RKO (cell line): ENCODE results near the gene FCN3.
"Not testable (repeated sequence)": the region's sequence is repeated elsewhere in the genome, so short reads cannot be mapped to it uniquely, and the experiment has no call there.

Source experiments
- DNase-seq: peaks from one replicate; pipeline ENCODE4 v3.0.0-alpha.2; 2016; ENCODE audit warnings: low spot score

FCN3 gene

DNA sequence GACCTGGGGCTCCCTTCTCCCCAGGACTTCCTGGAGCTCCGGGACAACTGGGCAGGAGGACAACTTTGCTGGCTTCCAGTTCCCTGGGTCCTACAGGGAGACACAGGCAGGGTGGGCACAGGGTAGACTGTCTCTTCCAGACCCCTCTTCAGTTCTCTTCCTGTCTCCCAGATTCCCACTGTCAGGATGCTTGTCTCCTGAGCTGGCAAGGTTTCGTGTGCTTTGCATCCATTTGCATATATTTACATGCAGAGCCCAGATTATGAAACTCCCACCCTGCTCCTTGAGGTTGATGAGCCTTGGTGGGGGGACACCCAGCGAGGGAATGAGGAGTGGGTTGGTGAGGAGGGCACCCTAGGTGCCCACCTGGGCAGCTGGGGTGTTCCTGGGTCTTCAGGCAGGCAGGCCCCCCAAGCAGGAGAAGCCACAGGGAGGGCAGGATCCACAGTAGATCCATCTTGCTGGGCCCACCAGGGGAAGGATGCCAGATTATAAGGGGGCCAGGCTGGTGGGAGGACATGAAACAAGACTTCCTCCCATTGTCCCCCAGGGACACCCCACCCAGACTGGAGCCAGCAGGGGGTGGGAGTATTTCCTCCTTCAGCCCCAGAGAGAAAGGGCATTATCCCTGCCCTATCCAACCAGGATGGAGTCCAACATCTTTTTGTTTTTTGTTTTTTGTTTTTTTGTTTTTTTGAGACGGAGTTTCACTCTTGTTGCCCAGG, at the start of gene FCN3:
TSS of gene FCN3 (minus strand) at position 463 of the 725 bp plus-strand sequence. CDS start at position 457, 6 bp downstream.
- DNase-seq: no peak

DNA sequence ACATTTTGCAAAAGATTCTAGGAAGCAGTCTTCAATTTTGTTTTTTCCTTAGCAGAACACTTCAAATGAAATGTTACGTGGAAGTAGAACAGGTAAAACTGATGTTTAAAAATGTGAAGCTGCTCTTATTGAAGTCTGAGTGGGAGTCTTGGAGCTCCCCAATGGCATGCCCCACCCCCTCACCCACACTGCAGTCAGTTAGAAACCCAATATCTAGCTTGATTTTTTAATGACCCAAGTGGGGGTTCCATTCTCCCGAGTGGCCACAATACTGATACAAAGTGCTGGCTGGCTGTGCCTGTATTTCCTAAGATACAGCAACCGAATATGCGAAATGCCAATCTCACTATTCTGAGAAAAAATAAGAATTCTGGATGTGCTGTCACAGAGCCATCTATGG, 49.1 kb upstream of the FCN3 start:
- no peak for DNase-seq

DNA sequence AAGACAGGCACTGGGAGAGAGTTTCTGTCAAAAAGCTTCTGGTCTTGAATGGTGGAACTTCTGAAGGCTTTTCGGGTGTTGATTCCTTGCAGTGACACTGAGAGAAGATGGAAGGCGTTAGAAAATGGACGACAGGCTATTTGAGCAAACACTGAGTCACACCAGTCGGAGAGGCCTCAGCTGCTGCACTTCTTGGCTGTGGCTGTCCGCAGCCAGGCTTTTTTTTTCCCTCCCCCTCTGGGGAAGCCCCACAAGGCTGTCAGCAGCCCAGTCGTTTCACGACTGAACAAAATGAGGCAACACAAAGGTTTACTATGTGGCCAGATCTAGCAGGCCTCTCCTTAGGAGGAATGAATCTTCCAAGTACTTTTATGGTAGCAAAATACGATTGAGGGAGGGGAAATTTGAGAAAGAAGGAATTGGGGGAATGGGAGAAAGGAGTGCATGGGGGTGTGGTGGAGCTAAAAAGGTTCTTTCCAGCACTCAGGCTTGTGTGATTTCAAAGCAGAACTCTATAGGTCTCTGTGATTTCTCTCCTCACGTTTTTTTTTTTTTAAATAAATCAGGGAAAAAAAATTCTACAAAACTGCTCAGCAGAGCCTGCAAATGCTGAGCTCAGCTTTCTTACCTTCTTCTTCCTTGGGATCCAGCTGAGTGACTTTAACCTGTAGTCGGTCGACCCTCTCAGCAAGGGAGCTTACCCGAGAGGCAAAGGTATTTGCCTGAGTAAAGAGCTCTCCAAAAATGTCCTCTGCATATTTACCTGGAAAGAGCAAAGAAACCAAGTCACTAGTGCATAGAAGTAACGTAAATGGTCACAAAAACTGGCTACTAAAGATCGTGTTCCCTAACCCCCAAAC, 43.9 kb upstream of the FCN3 start:
- no peak for DNase-seq

DNA sequence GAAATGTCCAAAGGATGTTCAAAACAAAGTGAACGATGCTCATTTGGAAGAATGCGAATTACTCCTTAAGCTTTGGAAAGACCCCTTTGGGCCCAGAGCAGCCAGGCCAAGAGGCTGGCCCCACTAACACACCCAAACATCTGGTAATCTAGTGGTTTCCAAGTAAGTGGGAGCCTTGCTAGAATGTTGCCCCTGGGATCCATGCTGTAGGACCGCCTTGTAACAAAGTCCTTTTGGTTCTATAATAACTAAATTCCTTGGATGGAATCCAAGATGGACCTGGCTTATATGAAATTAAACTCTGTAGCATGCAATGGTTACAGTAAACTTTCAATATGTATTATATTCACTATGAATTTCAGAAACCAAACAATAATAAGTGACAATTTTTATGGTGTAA, 43.1 kb upstream of the FCN3 start:
- no peak for DNase-seq

DNA sequence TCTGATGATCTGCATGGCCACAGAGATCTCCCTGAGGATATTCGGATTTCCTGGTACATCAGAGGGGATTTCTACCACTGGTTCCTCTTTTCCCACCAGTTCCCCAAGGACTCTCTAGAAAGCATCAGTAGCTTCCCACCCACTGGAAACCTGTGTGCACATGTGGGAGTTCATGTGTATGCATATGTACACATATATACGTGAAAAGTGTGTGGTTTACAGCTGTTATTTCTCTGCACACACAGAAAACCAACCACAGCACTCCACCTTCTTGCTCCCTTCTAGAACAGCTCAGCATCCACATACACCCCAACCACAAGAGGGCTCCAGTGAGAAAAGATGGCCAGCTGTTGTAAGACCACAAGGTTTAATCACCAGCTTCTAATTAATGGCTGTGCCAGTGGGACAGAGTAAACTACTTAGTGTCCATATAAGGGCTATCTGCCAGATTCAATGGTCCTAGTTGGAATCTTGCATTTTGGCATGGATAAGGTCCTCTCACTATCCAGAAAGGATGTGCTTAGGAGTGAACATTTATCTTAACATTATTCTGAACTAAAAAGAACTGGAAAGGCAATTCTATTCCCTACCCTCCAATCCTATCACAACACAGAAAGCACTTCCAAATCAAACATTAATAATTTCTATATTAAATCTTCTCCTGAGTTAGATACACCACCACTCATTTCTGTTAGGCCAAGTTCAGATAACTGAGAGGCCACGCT, 41.9 kb upstream of the FCN3 start:
- peak; percentile 72 for DNase-seq

DNA sequence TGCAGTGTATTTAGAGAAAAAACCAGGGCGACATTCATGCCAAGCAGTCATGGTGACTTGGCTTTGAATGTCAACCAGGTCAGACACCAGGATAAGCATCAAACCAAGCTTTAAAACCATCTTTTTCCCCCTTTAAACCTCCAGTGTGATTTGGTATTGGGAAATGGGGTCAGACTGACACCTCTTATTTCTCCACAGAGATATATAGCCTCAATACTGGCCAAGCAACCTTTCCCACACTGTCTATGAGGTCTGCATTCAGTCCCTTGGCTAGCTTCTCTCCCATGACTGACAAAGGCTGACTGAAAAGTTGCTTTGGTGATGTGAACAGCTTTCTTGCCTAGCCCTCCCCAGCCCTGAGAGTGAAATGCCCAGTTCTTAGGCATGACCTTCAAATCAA, 39.5 kb upstream of the FCN3 start:
- DNase-seq: no peak

DNA sequence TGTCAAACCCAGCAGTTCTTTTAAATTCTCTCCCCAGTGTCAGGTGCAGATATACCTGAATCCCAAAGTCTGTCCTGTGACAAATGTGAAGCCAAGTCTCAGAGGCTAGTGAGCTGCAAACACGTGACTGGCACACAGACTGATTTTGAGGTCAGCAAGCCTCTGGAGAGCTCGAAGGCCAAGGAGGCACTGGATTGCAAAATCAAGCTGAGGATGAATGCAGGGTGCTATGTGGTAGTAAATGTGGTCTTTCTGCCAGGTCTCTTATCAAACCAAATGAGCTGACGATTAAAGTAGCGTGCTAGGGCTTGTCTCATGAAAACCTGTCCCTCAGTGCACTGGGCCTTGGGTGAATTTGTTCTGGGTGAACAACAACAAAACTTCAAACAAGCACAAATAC, 38.4 kb upstream of the FCN3 start:
- no peak for DNase-seq

DNA sequence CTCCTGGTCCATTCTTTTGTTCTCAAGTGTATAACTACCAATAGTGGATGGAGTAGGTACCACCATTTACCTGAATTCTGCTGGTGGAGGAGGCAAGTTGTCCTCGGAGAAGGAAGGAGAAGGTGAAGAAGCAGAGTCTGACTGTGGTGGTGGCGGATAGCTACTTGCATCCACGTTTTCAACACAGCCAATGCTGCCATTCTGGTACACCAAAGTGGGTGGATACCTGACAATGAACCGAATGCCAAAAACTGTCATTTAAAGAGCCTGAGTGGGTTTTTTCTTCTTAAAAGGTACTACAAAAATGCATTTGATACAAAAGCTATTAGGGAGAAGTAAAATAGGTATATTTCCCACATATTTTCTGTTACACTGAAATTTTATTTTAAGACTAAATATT, 37.9 kb upstream of the FCN3 start:
- no peak for DNase-seq

DNA sequence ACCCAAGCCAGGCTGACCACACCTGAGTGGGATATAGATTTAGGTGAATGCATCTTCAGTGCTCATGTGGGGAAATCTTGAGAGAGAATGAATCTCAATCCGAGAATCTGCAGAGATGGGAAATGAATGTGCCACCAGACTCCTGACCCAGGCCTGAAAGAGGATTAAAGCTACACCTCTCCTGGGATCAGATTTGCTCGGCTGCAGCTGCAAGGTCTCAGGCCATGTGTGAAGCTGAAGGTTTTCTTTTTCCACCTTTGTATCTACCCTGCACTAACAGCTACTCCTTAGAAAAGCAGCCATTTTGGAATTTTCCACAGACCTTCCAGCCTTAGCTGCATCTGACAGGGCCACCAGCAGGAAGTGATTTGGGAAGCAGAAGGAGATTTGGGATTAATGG, 36.1 kb upstream of the FCN3 start:
- no peak for DNase-seq

DNA sequence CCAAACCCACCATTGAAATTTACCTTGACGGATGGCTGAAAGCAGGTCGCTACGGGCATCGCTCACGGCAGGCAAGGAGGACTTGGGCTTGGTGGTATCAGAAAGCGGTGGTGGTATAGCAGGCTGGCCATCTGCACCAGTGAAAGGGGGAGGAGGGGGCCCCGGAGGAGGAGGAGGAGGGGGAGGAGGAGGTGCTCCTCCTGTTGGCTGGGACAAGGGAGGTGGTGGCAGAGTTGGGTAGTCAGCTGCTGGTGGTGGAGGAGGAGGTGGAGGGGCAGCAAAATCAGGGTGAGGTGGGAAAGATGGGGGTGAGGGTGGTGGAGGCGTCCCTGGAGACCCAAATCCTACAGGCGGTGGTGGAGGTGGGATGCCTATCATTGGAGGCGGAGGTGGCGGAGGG, 35.0 kb upstream of the FCN3 start:
- DNase-seq: no peak

DNA sequence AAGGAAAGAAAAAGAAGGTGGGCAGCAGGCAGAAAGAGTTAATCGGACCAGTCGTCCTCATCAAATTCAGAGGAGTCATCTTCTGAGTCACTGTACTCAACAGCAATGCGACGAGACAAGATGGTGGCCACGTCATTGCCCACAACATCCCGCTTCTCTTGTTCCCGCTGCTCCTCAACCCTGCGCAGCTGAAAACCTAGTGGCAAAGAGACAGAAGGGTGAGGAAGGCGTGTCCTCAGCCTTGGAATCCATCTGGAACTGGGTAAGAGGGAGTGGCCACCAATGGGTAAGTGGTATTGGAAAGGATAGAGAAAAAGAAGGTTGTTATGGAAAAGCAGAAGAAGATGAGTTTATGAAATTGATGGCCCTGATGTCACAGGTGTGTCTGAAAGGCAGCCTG, 33.5 kb upstream of the FCN3 start:
- no peak for DNase-seq

DNA sequence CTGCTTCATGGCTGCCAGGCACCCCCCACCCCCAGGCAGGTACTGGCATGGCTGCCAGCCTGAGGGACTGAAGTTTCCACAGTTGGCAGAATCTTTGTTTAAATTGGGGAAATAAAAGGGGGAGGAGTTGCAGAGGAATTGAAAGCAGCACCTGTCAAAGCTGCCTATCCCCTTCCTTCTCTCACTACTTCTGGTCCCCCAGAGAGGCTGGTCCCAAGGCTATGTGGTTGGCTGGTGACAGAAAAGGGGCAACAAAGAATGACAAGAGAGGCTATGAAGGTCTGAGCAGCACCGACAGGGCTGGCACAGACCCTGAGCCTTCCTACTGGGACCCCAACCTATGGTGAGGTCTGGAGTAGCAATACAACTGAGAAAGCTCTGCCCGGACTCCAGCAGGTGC, 32.2 kb upstream of the FCN3 start:
- not testable (repeated sequence) for DNase-seq

DNA sequence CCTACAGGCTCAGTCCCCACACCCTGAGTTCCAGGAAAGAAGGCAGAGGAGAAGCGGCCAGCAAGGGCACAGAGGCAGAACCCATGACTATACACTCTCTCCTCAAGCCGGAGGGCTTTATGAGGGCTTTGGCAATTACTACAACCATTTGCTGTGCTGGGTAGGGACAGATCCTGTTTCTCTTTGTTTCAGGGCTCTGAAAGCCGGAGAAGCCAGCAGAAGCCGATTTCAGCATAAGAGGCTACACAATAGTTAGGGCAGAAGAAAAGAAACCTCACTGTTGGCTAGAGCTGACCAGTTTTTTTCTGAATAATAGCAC, 31.7 kb upstream of the FCN3 start:
- DNase-seq: no peak

DNA sequence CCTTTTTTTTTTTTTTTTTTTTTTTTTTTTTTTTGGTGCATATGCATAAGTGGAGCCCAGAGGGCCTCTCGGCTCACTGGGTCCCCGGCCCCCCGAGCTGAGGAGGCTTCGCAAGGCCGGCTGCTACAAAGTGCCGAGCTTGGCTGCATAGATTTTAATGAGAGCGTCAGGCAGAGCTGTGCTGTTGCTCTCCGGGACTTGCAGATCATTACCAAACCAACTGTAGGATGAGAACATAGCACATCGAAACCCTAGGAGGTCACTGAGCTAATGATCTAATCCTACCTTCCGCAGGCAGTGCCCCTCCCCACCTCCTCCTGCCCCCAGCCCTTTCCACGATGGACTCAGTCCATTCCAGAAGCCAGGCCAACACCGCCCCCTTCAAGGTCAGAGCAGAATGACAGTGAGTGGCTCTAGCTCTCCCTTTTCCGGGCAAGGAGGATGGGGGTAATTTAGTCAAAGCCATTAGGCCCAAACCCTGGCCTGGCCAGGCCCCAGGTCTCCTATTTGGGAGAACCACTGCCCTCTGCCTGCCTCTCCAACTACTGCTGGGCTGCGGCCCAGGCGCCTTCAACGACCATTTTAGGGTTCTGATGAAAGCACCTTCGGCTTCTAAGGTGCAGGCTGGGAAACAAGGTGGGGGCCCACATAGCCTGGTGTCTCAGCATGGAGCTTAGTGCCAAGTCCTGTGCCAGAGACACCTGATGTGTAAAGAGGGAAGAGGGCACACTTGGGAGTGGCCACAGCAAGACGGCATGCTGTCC, 31.2 kb upstream of the FCN3 start:
- not testable (repeated sequence) for DNase-seq

DNA sequence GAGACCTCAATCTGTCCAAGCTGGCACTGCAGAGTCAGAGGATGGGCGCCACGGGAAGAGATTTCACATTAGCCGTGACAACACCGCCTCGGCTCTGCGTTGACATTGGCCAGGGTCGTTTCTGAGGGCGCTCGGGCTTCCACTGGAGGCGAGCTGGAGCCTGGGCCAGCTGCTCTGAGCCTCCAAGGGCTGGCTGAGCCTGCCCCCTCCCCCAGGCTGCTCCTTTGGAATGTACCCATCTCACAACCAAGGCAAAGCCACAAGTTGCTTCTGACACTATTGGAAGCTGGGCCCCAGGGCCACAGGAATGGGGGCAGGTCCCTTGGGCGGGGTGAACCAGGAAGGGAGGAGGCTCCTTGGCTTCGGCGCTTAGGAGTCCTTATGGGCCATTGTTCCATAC, 30.4 kb upstream of the FCN3 start:
- no peak for DNase-seq

DNA sequence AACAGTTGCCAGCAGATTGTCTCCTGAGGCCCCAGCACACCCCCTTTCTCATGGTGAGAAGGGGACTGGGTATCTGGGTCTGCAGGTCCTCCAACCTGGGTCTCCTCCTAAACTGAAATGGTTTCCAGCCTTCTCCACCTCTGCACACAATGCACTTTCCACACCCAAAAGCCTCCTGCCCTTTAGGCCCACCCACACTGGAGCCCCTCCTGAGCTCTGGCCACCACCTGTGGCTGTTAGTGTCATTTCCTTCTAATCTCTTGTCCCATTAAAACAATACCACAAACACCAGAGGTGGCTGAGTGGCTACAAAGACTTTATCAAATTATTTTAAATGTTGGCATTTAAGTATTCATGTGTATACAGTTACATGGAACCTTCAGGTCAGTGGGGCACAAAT, 29.3 kb upstream of the FCN3 start:
- no peak for DNase-seq

DNA sequence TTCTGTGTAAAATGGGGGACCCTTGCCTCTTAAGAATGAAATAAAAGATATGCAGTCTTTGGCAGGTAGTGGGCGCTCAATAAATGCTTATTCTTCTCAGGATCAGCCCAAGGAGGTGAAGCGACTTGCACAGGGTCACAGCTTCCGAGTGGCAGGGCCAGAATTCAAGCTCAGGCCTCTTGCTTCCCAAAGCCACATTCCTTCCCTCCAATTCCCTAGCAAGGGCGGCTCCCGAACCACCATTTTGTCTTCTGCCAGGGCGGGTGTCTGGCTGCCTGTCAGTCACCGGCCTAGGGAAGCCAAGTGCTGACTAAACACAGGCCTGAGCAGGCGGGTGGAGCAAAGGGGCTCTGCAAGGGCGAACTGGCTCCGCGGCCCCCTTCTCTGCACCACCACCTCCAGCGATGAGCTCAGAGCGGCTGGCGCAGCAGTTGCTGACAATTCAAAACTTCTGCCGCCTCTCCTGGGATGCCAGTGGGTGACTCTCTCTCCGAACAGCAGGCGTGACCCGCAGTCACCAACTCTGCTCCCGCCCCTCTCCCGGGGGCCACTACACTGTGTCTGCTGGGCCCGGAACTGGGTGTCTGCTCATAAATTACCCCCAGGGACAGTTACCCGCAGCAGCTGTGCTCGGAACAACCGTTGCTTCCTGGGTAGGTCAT, 28.6 kb upstream of the FCN3 start:
- no peak for DNase-seq

DNA sequence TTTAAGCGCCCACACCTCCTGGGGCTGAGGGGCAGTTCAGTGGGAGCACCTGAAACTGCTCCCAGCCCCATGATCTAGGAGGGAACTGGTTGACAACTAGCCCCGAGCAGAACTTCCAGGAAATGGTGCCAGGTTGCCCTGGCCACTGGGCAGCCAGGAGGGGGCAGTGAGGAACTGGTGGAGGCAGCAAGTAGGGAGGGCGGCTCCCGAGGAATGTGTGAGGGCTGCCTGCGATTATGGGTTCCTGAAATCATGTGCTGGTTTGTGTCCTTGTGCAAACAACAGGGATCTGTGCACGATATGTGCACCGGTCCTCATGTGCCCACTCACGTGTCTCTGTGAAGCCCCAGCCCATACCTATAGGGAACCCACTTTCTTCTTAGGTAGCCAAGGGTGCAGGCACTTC, 27.7 kb upstream of the FCN3 start:
- no peak for DNase-seq

DNA sequence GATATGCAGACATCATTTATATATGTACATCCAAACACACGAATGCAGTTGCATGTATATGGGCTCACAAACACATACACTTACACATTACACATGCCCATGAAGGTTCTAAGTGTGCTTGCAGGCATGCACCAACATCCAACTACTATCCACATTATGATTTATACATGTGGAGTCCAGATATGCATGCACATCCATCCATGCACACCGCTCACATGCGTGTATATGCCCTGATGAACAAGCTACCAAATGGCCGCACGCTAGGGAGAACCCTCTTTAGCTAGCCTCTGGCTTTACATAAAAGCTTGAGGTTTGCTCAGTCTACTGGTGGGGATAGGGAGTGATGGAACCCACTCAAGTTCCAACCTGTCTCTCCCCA, 26.3 kb upstream of the FCN3 start:
- DNase-seq: no peak

DNA sequence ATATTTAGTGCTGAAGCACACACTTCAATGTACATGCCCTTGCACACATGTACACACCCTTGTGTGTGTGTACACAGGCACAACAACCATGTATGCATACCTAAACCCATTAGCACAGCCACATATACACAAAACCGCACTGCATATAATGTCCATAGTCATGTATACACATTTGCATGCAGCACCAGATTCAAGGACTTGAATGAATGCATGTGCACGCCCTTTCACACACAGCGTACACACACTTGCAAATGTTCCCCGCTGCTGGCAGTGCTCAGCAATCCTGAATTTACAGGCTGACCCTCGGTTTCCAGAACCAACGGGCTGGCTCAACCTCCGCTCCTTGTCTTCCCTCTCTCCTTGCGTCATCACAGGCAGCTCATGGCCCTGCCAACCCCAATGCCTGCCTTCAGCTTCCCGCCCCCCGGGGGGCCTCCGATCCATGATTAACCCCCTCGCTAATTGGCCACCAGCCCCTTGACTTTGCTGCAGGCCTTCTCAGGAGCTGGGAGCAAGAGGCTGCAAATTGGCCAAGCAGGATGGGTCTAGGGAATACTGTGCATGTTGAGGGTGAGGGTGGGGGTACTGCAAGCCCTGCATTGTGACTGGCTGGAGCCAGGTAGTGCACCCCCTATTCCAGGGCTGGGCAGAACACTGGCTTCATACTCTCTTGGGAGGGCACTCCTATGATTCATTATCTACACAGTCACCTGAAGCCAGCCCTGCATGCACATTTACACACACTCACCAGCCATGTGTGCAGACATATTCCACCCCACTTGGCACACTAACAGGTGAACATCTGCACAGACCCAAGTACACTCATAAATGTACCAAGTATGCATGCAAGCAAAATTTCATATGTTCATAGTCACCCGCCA, 25.7 kb upstream of the FCN3 start:
- DNase-seq: no peak
